GOT3 (cell line): ENCODE measurements around the gene AGBL2.
"Not testable (repeated sequence)": the region's sequence is repeated elsewhere in the genome, so short reads cannot be mapped to it uniquely, and the experiment has no call there.

Source experiments
- DNase-seq: peaks from one replicate; lab custom pipeline; 2025; ENCODE audit warnings: mixed read lengths; lab: John Stamatoyannopoulos, UW

Gene AGBL2, protein sequence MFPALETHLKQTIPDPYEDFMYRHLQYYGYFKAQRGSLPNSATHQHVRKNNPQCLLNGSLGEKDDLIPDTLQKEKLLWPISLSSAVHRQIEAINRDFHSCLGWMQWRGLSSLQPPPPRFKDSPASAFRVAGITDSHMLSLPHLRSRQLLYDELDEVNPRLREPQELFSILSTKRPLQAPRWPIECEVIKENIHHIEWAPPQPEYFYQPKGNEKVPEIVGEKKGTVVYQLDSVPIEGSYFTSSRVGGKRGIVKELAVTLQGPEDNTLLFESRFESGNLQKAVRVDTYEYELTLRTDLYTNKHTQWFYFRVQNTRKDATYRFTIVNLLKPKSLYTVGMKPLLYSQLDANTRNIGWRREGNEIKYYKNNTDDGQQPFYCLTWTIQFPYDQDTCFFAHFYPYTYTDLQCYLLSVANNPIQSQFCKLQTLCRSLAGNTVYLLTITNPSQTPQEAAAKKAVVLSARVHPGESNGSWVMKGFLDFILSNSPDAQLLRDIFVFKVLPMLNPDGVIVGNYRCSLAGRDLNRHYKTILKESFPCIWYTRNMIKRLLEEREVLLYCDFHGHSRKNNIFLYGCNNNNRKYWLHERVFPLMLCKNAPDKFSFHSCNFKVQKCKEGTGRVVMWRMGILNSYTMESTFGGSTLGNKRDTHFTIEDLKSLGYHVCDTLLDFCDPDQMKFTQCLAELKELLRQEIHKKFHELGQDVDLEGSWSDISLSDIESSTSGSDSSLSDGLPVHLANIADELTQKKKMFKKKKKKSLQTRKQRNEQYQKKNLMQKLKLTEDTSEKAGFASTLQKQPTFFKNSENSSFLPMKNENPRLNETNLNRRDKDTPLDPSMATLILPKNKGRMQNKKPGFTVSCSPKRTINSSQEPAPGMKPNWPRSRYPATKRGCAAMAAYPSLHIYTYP

DNA sequence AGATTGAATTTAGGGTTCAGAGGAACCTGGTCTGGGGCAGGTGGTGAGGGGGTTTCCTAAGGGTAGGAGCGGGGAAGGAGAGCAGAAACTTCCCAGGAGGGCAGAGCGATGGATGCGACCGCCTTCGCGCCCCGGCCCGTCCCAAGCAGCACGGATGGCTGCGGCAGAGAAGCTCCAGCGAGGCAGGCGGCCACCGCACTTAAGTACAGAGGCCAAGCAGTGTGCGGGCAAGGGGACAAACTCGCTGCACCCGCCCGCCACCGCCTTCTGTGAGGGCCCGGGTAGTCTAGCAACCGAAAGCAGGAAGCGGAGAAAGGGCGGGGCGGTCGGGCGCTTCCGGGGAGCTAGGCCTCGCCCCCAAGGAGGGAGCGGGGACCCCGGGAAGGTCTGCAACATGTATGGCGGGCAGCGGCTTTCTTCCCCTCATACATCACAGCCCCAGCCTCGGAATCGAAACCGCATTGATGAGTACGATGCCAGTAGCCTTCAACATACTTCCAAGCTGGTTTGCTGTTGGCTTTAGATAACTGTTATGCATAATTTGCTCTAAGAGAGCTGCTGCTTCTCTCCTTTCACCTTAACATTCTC lies at the start of gene AGBL2:
Gene AGBL2, minus strand, starts transcription at position 288 of the 588 bp plus-strand sequence. CDS start 719 bp downstream, outside the sequence.
- peak; percentile 28 for DNase-seq

DNA sequence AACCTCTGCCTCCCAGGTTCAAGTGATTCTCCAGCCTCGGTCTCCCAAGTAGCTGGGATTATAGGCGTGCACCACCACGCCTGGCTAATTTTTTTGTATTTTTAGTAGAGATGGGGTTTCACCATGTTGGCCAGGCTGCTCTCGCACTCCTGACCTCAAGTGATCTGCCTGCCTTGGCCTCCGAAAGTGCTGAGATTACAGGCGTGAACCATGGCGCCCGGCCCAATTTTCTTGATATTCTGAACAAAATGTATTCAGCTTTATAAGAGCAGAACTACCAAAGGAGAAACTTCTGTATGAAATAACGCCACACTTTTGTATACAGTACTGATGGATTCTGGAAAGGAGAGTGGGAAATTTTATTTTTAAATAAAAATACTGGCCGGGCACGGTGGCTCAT lies 44.1 kb upstream of the AGBL2 start:
- DNase-seq: not testable (repeated sequence)

- DNase-seq: no peak
Measured at GRCh38 chr11:47756208-47756607, 41.0 kb upstream of the AGBL2 start.

DNA sequence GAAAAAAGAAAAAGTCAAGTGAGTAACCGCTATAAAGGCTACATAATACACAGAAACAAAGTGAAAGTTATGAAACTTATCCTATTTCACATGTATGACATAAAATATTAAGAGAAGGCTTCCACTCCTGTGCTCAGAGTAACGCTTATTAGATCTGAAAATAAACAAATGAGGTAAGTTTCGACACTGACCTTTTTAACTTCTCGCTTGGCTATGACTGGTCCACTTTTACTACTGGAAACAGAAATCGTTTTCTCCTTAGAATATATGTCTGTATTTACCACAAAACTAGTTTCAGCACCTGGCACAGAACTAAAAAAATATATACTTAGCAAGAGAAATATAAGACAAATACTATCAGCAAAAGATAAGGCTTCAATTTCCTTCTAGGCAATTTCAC lies 35.6 kb upstream of the AGBL2 start:
- DNase-seq: no peak

- not testable (repeated sequence) for DNase-seq
Measured at GRCh38 chr11:47742494-47742893, 27.3 kb upstream of the AGBL2 start.

- DNase-seq: not testable (repeated sequence)
Measured at GRCh38 chr11:47737817-47738216, 22.6 kb upstream of the AGBL2 start.

GRCh38 chr11:47732271-47732670 lies 17.1 kb upstream of the AGBL2 start:
- DNase-seq: no peak

- DNase-seq: no peak
Measured at GRCh38 chr11:47731475-47731874, 16.3 kb upstream of the AGBL2 start.

DNA sequence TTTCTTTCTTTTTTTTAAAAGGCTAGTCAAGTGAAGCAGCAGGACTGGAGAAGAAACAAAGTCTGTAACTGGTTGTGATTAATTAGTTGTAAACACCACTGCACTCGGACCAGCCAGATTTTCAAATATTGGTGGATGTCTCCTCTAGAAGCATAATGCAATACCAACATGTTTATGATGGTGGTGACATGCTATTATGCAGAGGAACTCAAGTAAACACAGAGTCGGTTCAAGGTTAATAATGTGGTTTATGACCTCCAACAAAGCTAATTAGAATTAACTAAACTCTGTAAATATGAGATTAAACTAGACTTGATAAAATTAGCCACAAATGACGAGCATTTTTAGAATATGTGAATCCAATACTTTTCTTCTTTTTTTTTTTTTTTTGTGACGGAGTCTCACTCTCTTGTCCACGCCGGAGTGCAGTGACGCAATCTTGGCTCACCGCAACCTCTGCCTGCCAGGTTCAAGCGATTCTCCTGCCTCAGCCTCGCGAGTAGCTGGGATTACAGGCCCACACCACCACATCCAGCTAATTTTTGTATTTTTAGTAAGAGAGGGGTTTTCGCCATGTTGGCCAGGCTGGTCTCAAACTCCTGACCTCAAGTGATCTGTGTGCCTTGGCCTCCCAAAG lies 11.8 kb upstream of the AGBL2 start:
- no peak for DNase-seq

DNA sequence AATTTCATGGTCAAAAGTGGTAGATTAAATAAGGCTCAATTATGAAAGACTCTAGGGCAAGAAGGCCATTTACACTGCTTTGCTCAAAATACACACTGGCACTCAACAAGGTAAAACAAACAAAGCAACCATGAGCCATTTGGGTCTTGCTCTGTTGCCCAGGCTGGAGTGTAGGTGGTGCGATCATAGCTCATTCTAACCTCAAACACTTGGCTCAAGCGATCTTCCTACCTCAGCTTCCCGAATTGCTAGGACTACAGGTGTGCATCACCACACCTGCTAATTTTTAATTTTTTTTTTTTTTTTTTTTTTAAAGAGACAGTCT lies 10.9 kb upstream of the AGBL2 start:
- no peak for DNase-seq

- DNase-seq: no peak
Measured at GRCh38 chr11:47725442-47726117, 10.4 kb upstream of the AGBL2 start.

DNA sequence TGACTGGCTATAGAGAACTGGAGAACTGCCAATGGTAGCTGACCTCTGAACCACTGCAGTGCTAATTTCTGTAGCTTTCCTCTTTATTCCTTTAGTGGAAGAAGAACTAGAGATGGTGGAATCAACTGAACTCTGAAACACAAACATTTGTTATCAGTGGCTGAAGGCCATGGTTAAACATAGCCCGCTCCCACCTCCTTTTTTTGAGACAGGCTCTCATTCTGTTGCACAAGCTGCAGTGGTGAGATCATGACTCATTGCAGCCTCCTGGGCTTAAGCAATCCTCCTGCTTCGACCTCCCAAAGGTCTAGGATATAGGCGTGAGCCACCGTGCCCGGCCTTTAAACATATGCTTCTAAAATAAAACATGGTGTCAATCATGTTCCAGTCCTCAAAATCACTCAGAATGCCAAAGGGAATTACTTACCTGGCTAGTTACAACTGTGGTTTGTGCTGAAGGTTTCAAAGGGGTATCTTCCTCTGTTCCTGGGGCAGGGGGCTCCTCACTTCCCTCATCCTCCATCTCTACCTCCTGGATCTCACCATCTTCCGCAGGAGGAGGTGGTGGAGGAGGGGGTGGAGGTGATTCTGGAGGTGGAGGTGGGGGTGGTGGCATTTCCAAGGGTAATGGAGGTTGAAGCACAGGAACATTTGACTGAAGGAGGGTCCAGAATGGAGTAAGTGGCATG lies 9.0 kb upstream of the AGBL2 start:
- DNase-seq: no peak

DNA sequence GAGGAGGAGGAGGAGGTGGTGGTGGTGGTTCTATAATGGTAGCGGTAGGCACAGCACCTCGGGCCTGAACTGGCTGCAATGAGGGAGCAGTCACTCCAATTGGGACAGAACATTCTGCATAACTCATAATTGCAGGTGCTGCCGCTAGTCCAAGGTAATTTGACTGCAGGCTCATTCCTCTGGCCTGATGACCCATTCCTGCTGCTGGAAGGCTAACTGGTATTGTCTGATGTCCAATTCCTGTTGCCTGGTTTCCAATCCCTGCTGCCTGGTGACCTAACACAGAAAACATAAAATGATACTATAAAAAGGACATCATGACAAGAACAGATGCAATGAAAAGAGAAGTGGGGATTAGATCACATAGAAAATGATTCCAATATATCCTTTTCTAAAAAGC lies 7.9 kb upstream of the AGBL2 start:
- DNase-seq: no peak

- DNase-seq: no peak
Measured at GRCh38 chr11:47720651-47721050, 5.5 kb upstream of the AGBL2 start.

GRCh38 chr11:47716692-47717091 lies 1.5 kb upstream of the AGBL2 start:
- no peak for DNase-seq

DNA sequence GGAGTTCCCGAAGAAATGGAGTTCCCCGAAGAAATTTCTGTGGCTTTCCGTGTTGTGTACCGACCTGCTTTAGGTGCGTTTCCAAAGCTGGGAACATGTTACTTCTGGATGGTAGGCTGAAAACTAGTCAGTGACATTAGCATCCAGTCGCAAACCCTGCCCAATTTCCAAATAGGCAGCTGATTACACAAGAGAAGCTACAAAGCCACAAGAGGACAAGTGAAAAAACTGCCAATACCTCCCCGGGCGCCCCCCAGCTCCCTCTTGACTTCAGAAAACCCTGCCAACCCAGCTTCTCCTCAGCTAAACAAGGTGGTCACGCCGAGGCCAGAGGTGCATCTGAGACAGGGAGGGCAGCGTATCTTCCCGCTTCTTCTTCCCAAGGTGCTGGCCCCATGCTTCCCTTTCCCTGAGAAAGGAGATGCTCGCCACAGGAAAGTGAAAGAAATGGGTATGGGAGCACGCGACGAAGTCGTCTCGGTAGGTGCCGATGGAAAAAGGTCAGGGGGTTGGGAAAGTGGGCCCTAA lies 551 bp downstream of the AGBL2 start:
- no peak for DNase-seq

DNA sequence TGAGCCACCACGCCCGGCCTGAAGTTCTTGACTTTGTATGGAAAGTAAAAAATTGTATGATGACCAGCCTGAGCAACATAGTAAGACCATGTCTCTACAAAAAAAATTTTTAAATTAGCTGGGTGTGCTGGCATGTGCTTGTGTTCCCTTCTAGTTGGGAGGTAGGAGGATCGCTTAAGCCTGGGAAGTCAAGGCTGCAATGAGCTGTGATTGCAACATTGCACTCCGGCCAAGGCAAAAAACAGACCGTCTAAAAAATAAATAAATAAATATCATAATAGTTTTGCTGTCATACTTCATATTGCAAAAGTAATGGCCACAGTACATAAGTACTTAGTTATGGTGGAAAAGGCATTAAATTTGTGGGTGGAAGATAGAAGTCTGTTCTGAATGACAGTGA lies 3.4 kb downstream of the AGBL2 start:
- DNase-seq: no peak

DNA sequence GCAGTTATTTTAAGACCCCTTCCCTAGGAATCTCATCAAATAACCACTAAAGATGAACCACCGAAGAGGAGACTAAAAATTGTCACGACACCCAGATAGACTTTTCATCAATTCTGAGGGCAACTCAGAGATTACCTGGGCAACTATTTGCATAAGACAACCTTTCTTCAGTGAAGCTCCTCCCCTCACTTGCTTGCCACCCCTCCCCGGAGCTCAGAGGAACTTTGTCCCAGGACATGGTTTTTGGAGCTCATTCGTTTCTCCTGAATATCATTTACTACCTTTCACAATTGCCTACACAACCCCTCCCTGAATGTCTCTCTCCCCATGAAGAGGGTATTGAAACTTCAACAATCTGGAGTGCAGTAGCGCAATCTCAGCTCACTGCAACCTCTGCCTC lies 3.9 kb downstream of the AGBL2 start:
- DNase-seq: no peak

DNA sequence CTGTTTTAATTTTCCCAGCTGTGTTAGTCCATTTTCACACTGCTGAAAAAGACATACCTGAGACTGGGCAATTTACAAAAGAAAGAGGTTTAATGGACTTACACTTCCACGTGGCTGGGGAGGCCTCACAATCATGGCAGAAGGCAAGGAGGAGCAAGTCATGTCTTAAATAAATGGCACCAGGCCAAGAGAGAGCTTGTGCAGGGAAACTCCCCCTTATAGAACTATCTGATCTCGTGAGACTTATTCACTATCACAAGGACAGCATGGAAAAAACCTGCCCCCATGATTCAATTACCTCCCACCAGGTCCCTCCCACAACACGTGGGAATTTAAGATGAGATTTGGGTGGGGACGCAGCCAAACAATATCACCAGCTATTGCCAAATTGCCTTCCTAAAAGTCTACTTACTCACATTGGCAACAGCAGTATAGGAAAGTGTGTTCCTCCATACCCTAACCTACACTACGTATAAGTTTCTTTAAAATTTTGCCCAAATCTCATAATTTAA lies 7.8 kb downstream of the AGBL2 start:
- DNase-seq: not testable (repeated sequence)

- DNase-seq: no peak
Measured at GRCh38 chr11:47705721-47706120, 9.4 kb downstream of the AGBL2 start.

GRCh38 chr11:47691979-47692378 lies 23.2 kb downstream of the AGBL2 start:
- no peak for DNase-seq
